Tibial artery (tissue), 4 donors: Measurements from ENCODE around the gene IFT88.
"Not testable (repeated sequence)": the region's sequence is repeated elsewhere in the genome, so short reads cannot be mapped to it uniquely, and the experiment has no call there.

Source experiments
- DNase-seq, 2 donors: peaks; one replicate each; pipeline ENCODE4 v3.0.0-alpha.2; 2019
- H3K27ac ChIP-seq, 2 donors: fragments of 200-600 bp; sonication (generic) in 1 of 2; 1 replicate in 1 of 2; 2 replicates in 1 of 2; pipeline ENCODE4 v1.5.1; 2018 to 2019; ENCODE audit warnings: mild to moderate bottlenecking in 1 of 2
- H3K27me3 ChIP-seq, 2 donors: fragments of 200-600 bp; sonication (generic) in 1 of 2; one replicate each; pipeline versions ENCODE4 v1.5.1 to v1.6.0; 2016 to 2019
- H3K36me3 ChIP-seq, 3 donors: fragments of 200-600 bp; sonication (generic) in 2 of 3; one replicate each; pipeline ENCODE4 v1.5.1; 2016 to 2019; ENCODE audit warnings: mild to moderate bottlenecking in 2 of 3
- H3K4me1 ChIP-seq, 4 donors: fragments of 200-600 bp; sonication (generic) in 2 of 4; 1 replicate in 3 of 4; 2 replicates in 1 of 4; pipeline ENCODE4 v1.5.1; 2016 to 2019
- H3K4me3 ChIP-seq, 2 donors: fragments of 200-600 bp; sonication (generic) in 1 of 2; 1 replicate in 1 of 2; 2 replicates in 1 of 2; pipeline ENCODE4 v1.5.1; 2018 to 2019; ENCODE audit warnings: mild to moderate bottlenecking in 2 of 2
- H3K9me3 ChIP-seq, 3 donors: fragments of 200-600 bp; sonication (generic) in 1 of 3; one replicate each; pipeline ENCODE4 v1.5.1; 2016 to 2019
- intact Hi-C: fragments of 100-400 bp; cut with DNase I; formaldehyde crosslinking; loops from one replicate; pipeline ENCODE4 v1.15.0; 2023; ENCODE audit warnings: low total_unique reads
- TF ChIP-seq, protein P1 (sequence below), 2 experiments: fragments of 200-600 bp in 1 of 2; fragments of 450-650 bp in 1 of 2; IDR thresholded peaks; one replicate each; pipeline ENCODE4 v1.5.1; 2017 to 2019; ENCODE audit warnings: antibody characterized with exemption in 2 of 2, mild to moderate bottlenecking in 1 of 2, moderate library complexity in 1 of 2

IFT88 gene

DNA sequence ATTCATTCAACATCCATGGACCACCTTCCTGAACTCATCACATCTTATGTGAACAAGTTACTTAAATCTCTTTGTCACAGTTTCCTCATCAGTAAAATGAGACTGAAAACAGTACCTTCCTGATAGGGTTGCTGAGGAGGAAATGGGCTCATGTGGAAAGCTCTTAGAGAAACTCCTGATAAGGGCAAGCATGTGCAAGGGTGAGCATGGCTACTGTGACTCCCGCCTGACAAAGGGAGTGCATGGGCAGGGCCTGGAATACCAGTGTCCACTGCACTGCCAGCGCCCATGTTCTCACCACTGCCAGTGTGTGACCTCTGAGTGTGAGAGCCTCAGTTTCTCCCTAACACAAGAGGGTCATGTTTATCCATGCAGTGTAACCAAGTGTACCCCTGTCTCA, 109.3 kb downstream of the IFT88 start:
- H3K27ac ChIP-seq, result no peak overlapping the region
- peaks cover 0 to 37% (median 5%) of the 10 kb centered on the region in 3 donors for H3K36me3 ChIP-seq
- H3K4me1 ChIP-seq, result no peaks in the 10 kb centered on the region
- no peaks in the 10 kb centered on the region for H3K27me3 ChIP-seq
- no peak overlapping the region for H3K4me3 ChIP-seq
- intact Hi-C loops, result no loop called here
- H3K9me3 ChIP-seq, result no peaks in the 10 kb centered on the region
- TF ChIP-seq, protein P1, sequence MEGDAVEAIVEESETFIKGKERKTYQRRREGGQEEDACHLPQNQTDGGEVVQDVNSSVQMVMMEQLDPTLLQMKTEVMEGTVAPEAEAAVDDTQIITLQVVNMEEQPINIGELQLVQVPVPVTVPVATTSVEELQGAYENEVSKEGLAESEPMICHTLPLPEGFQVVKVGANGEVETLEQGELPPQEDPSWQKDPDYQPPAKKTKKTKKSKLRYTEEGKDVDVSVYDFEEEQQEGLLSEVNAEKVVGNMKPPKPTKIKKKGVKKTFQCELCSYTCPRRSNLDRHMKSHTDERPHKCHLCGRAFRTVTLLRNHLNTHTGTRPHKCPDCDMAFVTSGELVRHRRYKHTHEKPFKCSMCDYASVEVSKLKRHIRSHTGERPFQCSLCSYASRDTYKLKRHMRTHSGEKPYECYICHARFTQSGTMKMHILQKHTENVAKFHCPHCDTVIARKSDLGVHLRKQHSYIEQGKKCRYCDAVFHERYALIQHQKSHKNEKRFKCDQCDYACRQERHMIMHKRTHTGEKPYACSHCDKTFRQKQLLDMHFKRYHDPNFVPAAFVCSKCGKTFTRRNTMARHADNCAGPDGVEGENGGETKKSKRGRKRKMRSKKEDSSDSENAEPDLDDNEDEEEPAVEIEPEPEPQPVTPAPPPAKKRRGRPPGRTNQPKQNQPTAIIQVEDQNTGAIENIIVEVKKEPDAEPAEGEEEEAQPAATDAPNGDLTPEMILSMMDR (IDR thresholded peaks at IDR 0.05), result no peak
- no peak for DNase-seq

GRCh38 chr13:20678606-20679005, 111.6 kb downstream of the IFT88 start:
- H3K27ac ChIP-seq, intact Hi-C loops, DNase-seq: not testable (repeated sequence)

DNA sequence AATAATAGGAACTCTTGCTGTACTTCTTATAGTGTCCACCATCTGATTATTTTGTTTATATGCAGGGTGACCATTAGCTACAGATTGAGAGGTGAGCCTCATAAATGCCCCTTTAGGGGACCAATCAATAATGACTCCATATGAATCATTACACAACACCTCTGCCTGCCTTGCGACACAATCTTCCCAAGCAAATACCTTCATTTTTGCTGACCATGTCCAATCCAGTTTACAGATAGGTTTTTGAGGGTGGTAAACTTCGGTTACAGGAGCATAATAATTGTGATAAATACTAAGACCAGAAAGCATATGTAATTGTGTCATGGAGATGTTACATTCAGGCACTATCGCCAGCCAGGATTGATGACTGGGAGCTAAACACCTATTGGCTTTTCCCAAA, 112.9 kb downstream of the IFT88 start:
- Histone ChIP-seq H3K4me3 (no peak overlapping the region), H3K27me3 (no peaks in the 10 kb centered on the region), H3K27ac (no peak overlapping the region), H3K4me1 (no peaks in the 10 kb centered on the region), H3K9me3 (no peaks in the 10 kb centered on the region), H3K36me3 (peaks cover 0 to 15% (median 3%) of the 10 kb centered on the region in 3 donors)
- intact Hi-C loops, result no loop called here
- TF ChIP-seq, protein P1 (IDR thresholded peaks at IDR 0.05), result no peak
- DNase-seq, result no peak

More at GRCh38 chr13:20678606-20679005, 111.6 kb downstream of the IFT88 start:
- H3K4me3 ChIP-seq, H3K27me3 ChIP-seq, H3K4me1 ChIP-seq, H3K9me3 ChIP-seq: not testable (repeated sequence)
- H3K36me3 ChIP-seq, result peaks cover 0 to 18% (median 5%) of the 10 kb centered on the region in 3 donors

GRCh38 chr13:20680416-20681080, 113.6 kb downstream of the IFT88 start:
- Histone ChIP-seq H3K4me1 (no peaks in the 10 kb centered on the region), H3K27me3 (no peaks in the 10 kb centered on the region), H3K9me3 (no peaks in the 10 kb centered on the region), H3K4me3 (no peak overlapping the region), H3K36me3 (peaks cover 0 to 9% (median 0%) of the 10 kb centered on the region in 3 donors), H3K27ac (no peak overlapping the region)
- intact Hi-C loops, result no loop called here
- DNase-seq, result no peak
- TF ChIP-seq, protein P1 (IDR thresholded peaks at IDR 0.05), result no peak

DNA sequence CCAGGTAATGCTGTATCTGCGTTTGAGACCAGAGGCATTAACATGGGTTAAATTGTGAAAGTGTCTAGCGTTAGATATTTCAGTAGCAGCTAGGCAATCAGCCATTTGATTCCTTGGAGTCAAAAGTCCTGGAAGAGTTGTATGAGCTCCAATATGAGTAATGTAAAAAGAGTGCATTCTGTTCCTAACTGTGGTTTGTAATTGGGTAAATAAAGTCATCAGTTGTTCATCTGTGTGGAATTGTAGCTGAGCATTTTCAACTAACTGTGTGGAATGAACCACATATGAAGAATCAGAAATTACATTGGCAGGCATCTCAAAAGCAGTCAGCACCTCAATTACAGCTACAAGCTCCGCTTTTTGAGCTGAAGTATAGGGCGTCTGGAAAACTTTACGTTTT, 114.5 kb downstream of the IFT88 start:
- H3K4me3 ChIP-seq, intact Hi-C loops: not testable (repeated sequence)

GRCh38 chr13:20682061-20682460, 115.1 kb downstream of the IFT88 start:
- Histone ChIP-seq H3K27ac (no peak overlapping the region), H3K36me3 (no peaks in the 10 kb centered on the region), H3K4me3 (no peak overlapping the region), H3K4me1 (no peaks in the 10 kb centered on the region), H3K9me3 (no peaks in the 10 kb centered on the region), H3K27me3 (no peaks in the 10 kb centered on the region)
- DNase-seq, result no peak
- intact Hi-C loops, result no loop called here
- TF ChIP-seq, protein P1 (IDR thresholded peaks at IDR 0.05), result no peak

More for the DNA sequence above, 114.5 kb downstream of the IFT88 start:
- H3K27ac ChIP-seq, DNase-seq, H3K36me3 ChIP-seq, H3K27me3 ChIP-seq, H3K9me3 ChIP-seq, H3K4me1 ChIP-seq: not testable (repeated sequence)

DNA sequence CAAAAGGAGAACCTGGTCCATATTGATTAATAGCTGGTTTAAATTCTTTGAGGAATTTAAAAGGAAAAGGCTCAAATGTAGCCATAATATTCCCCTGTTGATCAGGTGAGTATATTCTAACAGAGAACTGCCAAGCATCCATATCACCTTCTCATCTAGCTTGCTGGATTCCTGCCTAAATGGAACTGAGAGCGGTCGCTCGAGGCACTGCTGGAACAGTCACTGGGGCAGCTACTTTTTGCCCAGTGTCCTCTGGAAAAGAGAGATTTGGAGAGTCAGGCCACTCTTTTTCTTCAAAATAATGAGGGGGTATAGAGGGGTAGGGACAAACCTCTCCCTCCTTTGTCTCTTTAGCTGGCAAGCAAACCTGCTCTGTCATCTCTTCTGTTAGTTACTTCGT, 117.1 kb downstream of the IFT88 start:
- Histone ChIP-seq H3K4me1 (no peaks in the 10 kb centered on the region), H3K27ac (no peak overlapping the region), H3K27me3 (no peaks in the 10 kb centered on the region), H3K9me3 (no peaks in the 10 kb centered on the region), H3K4me3 (no peak overlapping the region), H3K36me3 (no peaks in the 10 kb centered on the region)
- TF ChIP-seq, protein P1 (IDR thresholded peaks at IDR 0.05), result no peak
- intact Hi-C loops, result no loop called here
- no peak for DNase-seq
